ENCODE measurements around the gene APBA2. TPM values are rescaled to one million over a fixed set of nuclear protein-coding genes. Genes with fewer than 3 reads are reported as not detected.

Gene APBA2
- total RNA-seq, 1 donor from 2014 or later = 19.6 TPM

DNA sequence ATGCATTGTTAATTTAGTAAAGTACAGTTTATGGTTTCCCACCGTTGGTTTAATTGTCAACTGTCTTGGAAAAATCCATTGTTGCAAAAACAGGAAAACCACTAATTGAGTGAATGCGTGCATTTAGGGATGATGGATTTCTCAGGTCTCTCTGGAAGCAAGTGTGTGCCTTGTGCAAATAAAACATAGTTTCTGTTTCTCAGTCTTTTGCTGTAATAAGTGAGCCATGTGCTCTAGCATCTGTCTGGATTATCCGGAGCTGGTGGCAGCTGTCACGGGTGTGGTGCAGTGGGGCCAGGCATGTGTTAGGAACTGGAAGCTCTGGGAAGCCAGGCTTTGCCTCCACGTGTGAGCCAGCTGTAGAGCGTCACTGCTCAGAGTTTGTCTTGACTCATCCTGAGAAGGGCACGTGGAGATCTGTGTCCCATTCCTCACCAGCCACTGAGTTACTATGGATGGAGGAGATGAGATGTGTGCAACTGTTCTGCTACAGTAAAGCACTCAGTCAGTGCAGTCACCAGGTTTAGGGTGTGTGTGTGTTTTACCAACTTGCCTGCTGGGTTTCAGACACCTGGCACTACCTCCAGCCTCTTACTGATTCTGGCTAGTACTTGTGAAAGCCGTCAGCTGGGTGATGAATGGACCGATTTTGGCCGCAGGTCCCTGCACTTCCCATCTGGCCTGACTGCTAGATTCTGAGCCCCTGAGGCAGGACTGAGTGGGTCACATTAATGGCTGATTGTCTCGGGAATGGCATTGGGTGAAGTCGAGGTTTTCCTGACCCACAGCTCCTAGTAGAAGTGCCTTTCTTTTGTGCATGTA, 7.2 kb downstream of the APBA2 start:
- no peak overlapping the region for H3K27ac ChIP-seq
- intact Hi-C loops (cut with DNase I) = no loop called here
- TF ChIP-seq POLR2A (IDR thresholded peaks at IDR 0.05) = no peak
- TF ChIP-seq, protein P1, sequence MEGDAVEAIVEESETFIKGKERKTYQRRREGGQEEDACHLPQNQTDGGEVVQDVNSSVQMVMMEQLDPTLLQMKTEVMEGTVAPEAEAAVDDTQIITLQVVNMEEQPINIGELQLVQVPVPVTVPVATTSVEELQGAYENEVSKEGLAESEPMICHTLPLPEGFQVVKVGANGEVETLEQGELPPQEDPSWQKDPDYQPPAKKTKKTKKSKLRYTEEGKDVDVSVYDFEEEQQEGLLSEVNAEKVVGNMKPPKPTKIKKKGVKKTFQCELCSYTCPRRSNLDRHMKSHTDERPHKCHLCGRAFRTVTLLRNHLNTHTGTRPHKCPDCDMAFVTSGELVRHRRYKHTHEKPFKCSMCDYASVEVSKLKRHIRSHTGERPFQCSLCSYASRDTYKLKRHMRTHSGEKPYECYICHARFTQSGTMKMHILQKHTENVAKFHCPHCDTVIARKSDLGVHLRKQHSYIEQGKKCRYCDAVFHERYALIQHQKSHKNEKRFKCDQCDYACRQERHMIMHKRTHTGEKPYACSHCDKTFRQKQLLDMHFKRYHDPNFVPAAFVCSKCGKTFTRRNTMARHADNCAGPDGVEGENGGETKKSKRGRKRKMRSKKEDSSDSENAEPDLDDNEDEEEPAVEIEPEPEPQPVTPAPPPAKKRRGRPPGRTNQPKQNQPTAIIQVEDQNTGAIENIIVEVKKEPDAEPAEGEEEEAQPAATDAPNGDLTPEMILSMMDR (IDR thresholded peaks at IDR 0.05) = no peak
- TF ChIP-seq POLR2AphosphoS5 (IDR thresholded peaks at IDR 0.05; ENCODE audit: insufficient read depth in 1 of 2, low read depth in 1 of 2) = no peak
- no peaks in the 10 kb centered on the region for H3K9me3 ChIP-seq
- DNase-seq (ENCODE audit: extremely low spot score in 2 of 2) = no peak
- H3K4me1 ChIP-seq = no peaks in the 10 kb centered on the region
- no peak overlapping the region for H3K4me3 ChIP-seq
- no peaks in the 10 kb centered on the region for H3K36me3 ChIP-seq
- no peaks in the 10 kb centered on the region for H3K27me3 ChIP-seq

DNA sequence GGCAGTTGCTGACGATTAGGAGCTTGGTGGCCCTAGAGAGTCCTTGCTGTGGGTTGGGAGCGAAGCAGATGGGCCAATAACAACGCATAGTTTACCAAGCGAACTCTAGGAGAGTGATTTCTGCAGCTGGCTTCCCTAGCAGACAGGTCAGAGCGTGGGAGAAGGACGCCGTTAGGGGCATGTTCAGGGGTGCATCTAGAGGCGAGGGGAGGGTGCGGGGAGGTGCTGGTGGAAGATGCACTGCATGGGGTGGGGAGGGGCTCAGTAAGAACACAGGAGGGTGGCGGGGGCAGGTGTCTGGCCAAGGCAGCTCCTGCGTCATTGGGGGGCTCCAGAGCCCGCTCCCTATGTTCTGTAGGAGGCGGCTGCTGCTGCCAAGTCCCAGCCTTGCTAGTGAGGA, 8.9 kb downstream of the APBA2 start:
- no peaks in the 10 kb centered on the region for H3K27me3 ChIP-seq
- H3K4me3 ChIP-seq = no peak overlapping the region
- TF ChIP-seq POLR2AphosphoS5 (IDR thresholded peaks at IDR 0.05; ENCODE audit: insufficient read depth in 1 of 2, low read depth in 1 of 2) (no peak), POLR2A (IDR thresholded peaks at IDR 0.05) (no peak)
- TF ChIP-seq, protein P1 (IDR thresholded peaks at IDR 0.05) = no peak
- no peak overlapping the region for H3K27ac ChIP-seq
- intact Hi-C loops (cut with DNase I) = no loop called here
- no peaks in the 10 kb centered on the region for H3K36me3 ChIP-seq
- H3K4me1 ChIP-seq = no peaks in the 10 kb centered on the region
- no peaks in the 10 kb centered on the region for H3K9me3 ChIP-seq
- DNase-seq (ENCODE audit: extremely low spot score in 2 of 2) = no peak

DNA sequence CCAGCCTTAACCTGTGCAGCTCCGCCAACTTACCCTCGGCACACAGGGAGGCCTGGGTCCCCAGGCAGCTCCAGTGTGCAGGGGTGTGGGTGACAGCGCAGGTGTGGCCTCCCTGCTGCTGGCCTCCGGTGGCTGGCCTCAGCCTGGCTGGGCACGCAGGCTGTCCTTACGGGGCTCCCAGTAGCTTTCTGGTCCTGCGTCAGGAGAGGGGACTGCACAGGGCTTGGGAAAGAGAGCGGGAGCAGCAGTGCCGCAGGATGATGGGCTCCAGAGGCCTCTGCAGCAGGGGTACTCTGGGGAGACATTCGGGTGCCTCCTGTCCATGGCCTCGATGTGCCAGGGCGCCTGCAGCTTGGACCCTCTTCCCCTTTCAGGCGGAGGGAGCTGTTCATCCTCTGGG, 9.4 kb downstream of the APBA2 start:
- no peaks in the 10 kb centered on the region for H3K4me1 ChIP-seq
- no peak overlapping the region for H3K27ac ChIP-seq
- no peaks in the 10 kb centered on the region for H3K27me3 ChIP-seq
- no peak for DNase-seq (ENCODE audit: extremely low spot score in 2 of 2)
- H3K36me3 ChIP-seq = no peaks in the 10 kb centered on the region
- no peaks in the 10 kb centered on the region for H3K9me3 ChIP-seq
- no peak for TF ChIP-seq POLR2AphosphoS5 (IDR thresholded peaks at IDR 0.05; ENCODE audit: insufficient read depth in 1 of 2, low read depth in 1 of 2)
- H3K4me3 ChIP-seq = no peak overlapping the region
- intact Hi-C loops (cut with DNase I) = no loop called here

DNA sequence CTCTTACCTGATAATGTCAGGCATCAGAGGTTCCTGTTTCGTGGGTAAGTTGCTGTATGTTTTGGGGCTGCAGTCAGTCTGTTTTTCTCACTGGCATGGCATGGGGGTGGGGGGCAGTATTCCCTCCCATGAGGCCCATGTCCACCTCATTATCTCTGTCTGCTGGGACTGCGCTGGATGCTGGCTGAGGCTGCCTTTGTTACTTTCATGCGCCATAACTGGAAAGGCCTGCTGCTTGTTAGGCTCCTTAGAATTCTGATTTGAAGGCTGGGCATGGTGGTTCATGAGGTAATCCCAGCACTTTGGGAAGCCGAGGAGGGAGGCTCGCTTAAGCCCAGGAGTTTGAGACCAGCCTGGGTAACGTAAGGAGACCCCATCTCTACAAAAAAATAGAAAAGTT, 9.8 kb downstream of the APBA2 start:
- TF ChIP-seq, protein P1 (IDR thresholded peaks at IDR 0.05) = no peak
- no peak for TF ChIP-seq POLR2AphosphoS5 (IDR thresholded peaks at IDR 0.05; ENCODE audit: insufficient read depth in 1 of 2, low read depth in 1 of 2)
- no peak for TF ChIP-seq POLR2A (IDR thresholded peaks at IDR 0.05)
- intact Hi-C loops (cut with DNase I) = no loop called here
- H3K36me3 ChIP-seq = no peaks in the 10 kb centered on the region
- H3K27ac ChIP-seq = no peak overlapping the region
- DNase-seq (ENCODE audit: extremely low spot score in 2 of 2) = no peak
- H3K27me3 ChIP-seq = no peaks in the 10 kb centered on the region
- no peak overlapping the region for H3K4me3 ChIP-seq
- H3K4me1 ChIP-seq = no peaks in the 10 kb centered on the region
- no peaks in the 10 kb centered on the region for H3K9me3 ChIP-seq

DNA sequence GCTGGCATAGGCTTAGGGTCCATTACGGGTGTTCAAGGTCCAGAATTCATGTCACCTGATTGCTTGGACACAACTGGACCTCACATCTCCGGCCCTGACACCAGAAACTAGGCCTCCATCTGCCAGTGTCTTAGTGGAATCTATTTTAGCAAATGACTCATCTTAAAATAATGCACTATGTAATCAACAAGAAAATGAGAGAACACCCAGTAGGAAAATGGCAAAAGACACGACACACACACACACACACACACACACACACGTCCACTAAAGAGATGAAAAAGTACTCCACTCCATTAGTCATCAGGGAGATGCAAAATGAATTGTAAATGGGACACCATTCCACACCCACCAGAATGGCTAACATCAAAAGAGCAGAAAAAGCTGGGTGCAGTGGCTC, 11.2 kb downstream of the APBA2 start:
- intact Hi-C loops (cut with DNase I) = no loop called here
- Histone ChIP-seq H3K36me3 (no peaks in the 10 kb centered on the region), H3K27me3 (no peaks in the 10 kb centered on the region), H3K9me3 (no peaks in the 10 kb centered on the region), H3K4me3 (no peak overlapping the region), H3K4me1 (no peaks in the 10 kb centered on the region), H3K27ac (no peak overlapping the region)
- DNase-seq (ENCODE audit: extremely low spot score in 2 of 2) = no peak
- no peak for TF ChIP-seq POLR2AphosphoS5 (IDR thresholded peaks at IDR 0.05; ENCODE audit: insufficient read depth in 1 of 2, low read depth in 1 of 2)
- TF ChIP-seq, protein P1 (IDR thresholded peaks at IDR 0.05) = no peak
- TF ChIP-seq POLR2A (IDR thresholded peaks at IDR 0.05) = no peak
